GM19438 (cell line): ENCODE measurements around the gene POLR1G.
"Not testable (repeated sequence)": the region's sequence is repeated elsewhere in the genome, so short reads cannot be mapped to it uniquely, and the experiment has no call there.

Experiments used
- ATAC-seq: cut with Tn5 transposase; IDR thresholded peaks from one replicate; pipeline ENCODE4 v1.9.1; 2021; ENCODE audit warnings: low read depth; ENCODE audit not compliant: unreplicated experiment

POLR1G gene

DNA sequence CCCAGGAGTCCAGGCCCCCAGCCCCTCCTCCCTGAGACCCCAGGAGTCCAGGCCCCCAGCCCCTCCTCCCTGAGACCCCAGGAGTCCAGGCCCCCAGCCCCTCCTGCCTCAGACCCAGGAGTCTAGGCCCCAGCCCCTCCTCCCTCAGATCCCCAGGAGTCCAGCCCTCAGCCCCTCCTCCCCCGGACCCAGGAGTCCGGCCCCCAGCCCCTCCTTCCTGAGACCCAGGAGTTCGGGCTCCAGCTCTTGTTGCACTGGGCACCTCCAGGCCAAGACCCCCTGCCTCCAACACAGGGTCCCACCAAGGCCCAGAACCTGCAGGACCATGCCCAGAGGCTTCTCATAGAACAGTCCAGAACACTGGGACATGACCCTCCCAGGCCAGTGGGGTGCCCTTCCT lies 13.5 kb downstream of the POLR1G start:
- ATAC-seq = no peak

DNA sequence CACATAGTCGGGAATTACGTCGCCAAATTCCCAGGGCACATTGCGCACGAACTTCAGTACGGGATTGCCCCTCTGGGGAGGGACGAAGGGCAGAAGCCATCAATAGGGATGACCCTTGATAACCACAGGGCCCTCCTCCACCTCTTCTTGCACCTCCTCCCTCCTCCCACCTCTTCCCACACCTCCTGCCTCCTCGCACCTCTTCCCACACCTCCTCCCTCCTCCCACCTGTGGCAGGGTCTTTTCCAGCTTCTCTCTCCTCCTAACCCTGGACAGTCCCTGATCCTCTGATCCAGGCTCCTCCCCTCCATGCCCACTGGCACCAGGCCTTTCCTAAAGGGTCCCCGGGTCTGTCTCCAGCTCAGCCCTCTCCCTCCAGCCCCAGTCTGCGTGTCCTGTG lies 13.9 kb downstream of the POLR1G start:
- no peak for ATAC-seq

DNA sequence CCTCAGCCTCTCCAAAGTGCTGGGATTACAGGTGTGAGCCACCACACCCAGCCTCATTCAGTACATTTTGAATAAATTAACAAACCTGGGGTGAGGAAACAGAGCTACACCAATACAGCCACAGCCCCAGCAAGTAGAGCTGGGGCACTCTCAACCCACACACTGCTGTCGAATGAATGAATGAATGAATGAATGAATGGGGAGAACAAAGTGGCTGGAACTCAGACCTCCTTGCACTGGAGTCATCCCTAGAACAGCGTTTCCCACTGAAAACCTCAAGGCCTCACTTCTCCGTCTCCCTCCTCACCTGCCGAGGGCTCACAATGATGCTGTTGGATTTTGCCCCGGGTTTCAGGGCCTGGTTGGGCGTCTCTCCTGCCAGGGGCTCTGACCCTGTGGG lies 14.4 kb downstream of the POLR1G start:
- no peak for ATAC-seq

DNA sequence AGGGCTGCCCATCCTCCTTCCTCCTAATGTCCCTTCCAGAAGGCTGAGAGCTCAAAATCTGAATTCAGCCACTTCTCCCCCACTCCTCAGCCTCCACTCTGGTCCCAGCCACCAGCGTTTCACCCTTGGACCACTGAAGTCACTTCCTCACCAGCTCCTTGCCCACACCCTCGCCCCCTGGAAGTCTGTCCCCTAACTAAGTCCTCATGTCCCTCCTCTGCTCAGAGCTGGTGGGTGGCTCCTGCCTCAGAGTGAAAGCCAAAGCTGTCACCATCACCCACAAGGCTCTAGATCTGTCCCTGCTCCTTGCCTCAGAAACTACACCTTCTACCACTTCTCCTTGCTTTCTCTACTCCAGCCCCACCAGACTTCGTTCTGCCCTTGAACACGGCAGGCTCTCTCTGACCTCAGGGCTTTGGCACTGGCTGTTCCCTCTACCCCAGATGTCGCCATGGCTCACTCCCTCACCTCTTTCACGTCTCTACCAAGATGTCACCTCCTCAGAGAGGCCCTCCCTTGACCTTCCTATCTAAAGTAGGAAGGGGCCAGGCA lies 15.6 kb downstream of the POLR1G start:
- ATAC-seq = no peak

DNA sequence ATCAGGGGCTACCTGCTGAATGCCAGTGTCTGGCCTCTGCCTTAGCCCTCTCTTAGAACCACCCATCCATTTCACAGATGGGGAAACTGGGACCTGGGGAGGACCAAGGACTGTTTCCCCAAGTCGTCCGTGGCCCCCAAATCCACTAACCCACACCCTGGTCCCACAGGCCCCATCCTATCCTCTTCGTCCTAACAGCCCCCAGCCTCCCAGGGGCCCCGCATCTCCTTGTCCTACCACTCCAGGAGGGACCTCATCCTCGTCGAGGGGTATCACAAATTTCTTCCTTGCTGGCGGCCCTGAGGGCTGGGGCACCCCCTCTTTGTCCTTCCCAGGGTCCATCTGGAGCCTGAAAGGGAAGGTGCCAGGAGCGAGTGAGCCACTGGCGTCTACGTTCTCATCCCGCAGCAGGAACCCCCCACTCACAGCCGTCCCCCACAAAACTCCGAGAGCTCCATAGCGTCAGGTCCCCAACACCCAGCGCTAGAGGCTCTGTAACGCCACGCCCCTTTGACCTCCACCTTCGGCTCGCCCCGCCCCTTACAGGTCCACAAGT lies 16.7 kb downstream of the POLR1G start:
- no peak for ATAC-seq

DNA sequence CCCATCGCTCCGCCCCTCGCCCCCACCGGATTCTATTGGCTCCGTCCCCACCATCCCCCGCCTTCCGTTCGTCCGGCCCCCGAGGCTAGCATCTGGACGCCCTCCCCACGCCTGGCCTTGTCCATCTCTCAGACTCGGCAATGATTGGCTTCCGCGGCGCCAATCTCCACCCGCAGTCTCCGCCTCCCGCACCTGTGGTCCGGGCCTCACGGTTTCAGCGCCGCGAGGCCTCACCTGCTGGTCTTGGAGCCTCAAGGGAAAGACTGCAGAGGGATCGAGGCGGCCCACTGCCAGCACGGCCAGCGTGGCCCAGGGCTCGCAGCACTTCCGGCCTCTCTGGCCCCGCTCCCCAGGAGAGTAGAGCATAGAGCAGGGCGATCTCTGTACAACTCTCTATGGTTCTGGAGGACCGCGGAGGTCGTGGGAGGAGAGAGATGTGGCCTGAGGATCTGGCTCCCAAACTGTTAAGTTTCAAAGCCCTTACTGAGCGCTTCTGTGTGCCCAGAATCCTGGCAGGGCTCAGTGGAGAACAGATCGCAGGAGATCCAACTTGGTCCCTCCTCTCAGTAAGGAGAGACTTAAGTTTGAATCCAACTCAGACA lies 17.2 kb downstream of the POLR1G start, which contains the start of gene ERCC1:
ERCC1 (minus strand) TSS at position 329 of the 602 bp plus-strand sequence. CDS start 543 bp downstream, outside the sequence.
- ATAC-seq = peak; percentile 58

DNA sequence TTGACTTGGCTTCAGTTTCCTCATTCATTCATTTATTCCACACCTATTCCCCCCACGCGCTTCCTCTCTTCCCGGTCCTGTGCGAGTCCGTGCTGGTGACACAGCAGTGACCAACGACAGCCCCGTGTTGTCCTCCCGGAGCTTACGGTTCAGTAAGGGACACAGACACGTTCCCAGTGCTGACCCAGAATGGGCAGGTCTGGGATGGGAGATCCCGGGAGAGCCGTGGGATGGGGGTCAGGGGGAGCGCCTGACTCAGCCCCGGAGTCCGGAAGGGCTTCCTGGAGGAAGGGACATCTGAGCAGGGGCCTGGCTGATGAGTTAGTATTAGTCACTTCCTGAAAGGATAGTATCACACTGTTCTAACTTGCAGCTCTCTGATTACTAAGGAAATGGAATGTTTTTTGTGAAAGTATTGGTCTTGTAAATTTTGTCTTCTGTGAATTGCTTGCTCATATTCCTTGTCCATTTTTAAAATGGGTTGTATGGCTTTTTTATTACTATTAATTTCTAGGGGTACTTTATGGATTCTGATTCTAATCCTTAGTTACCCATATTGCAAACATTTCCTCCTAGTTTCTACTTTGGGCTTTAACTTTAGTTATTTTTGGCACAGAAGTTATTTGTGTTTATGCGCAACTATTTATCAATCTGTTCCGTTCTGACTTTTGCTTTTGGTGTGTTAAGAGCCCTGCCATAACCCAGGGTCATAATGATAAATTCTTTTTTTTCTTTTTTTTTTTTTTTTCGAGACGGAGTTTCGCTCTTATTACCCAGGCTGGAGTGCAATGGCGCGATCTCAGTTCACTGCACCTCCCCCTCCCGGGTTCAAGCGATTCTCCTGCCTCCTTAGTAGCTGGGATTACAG lies 18.0 kb downstream of the POLR1G start:
- peak; percentile 8 for ATAC-seq

DNA sequence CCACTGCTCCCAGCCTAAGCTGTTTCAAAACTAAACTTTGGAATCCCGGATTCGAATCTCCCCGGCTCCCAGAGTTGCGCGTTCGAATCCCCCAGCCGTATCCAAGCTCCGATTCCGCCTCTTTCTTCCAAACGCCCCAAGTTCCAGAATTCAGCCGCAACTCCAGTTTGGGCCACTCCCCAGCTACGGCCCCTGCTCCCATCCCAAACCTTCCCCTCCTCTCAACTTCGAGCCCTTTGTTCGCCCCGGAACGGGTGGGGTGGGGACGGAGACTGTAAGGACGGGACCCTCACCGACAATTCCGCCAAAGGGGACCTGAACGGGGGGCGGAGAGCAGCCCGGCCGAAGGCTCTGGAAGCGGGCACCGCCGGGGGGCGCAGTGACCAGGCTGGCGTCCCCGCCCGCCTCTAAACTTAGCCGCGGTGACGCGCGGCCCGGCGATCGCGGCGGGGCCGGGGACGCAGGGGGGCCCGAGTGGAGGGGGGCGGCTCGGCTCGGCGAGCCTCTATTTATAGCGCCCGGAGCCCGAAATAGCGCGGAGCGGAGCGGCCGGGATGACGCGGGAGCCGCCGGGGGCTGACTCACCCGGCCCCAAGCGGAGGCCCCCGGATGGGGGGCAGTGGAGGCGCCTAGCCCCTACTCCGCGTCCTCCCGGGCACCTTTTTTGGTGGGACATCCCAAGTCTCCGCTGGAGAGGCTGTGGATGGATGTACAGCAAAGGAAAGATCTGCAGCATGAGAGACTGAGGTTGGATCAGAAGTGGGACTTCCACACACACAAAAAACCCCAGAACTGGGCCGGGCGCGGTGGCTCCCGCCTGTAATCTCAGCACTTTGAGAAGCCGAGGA lies 22.2 kb downstream of the POLR1G start:
- ATAC-seq = no peak

DNA sequence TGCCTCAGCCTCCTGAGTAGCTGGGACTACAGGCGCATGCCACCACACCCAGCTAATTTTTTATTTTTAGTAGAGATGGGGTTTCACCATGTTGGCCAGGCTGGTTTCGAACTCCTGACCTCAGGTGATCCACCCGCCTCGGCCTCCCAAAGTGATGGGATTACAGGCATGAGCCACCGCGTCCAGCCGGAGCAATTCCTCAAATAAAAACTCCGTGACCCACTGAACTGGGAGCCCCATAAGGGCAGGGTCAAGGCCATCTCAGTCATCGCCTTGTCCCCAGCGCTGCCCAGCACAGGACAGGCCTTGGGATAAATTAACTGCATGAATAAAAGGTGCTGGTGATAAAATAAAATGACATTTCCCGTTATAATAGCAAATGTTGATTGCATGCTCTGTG lies 23.5 kb downstream of the POLR1G start:
- not testable (repeated sequence) for ATAC-seq

DNA sequence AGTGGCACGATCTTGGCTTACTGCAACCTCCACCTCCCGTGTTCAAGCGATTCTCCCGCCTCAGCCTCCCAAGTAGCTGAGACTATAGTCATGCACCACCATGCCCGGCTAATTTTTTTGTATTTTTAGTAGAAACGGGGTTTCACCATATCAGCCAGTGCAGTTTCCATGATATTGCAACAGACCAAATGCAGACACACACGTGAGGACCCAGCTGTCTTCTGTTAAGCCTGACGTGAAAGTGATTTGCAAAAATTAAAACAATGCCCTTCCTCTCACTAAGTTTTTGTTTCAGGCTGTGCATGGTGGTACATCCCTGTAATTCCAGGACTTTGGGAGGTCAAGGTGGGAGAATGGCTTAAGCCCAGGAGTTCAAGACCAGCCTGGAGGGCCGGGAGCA lies 24.6 kb downstream of the POLR1G start:
- not testable (repeated sequence) for ATAC-seq

DNA sequence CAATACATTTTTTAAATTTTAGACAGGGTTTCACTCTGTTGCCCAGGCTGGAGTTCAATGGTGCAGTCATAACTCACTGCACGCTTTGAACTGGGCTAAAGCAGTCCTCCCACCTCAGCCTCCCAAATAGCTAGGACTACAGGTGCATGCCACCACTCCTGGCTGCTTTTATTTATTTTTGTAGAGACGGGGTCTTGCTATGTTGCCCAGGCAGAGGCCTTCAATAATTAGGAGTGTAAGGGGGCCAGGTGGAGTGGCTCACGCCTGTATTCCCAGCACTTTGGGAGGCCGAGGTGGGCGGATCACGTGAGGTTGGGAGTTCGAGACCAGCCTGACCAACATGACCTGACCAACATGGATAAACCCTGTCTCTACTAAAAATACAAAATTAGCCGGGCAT lies 26.1 kb downstream of the POLR1G start:
- not testable (repeated sequence) for ATAC-seq

DNA sequence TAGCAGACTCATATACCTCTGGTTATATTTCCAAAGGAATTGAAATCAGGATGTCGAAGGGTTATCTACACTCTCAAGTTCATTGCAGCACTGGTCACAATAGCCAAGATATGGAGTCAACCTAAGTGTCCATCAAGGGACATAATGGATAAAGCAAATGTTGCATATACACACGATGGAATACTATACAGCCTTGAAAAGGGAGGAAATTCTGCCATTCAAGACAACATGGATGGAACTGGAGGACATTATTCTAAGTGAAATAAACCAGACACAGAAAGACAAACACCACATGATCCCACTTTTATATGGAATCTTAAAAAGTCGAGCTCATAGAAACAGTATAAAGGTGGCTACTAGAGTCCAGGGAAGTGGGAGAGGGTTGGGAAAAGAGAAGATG lies 30.9 kb downstream of the POLR1G start:
- ATAC-seq = no peak

DNA sequence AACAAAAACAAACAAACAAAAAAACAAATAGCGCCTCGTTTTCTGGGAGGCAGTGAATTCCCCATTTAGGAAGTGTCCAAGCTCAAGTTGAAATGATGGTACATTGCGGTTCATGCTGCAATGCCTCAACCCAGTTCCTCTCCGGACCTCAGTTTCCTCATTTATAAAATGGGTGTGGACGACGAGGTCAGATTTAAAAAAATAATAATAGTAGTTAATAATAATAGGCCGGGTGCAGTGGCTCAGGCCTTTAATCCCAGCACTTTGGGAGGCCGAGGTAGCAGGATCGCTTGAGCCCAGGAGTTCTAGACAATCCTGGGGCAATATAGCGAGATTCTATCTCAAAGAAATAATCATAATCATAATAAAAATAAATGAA lies 32.7 kb downstream of the POLR1G start:
- ATAC-seq = no peak

DNA sequence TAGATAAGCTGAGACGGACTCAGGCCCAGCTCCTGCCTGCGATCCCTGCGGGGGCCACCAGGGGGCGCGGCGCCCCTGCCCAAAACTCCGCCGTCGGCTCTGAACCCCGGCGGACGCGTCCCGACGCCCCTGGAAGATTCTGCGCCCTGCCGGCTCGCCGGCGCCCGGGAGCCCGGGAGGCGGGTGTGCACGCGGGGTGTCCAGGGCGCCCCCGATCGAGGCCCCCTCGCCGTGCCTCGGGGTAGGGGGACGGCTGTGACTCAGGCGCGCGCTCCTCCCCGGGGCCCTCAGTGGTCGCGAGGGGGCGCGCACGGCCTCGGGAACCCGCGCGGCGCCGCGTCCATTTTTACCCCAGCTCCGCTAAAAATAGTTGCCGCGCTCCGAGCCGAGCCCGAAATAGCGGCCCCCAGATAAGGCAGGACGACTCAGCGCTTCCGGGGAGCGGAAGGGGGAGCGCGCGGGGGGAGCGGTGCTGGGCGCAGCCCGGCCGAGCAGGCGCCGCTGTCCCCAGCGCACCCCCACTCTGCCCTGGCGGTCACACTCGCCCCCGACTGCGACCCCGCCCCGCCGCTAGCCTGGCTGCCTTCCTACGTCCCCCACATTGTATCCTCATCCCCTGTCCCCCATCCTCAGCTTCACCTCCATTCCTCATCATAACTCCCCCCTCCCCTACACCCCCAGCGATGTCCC lies 33.3 kb downstream of the POLR1G start:
- ATAC-seq = peak; percentile 44

DNA sequence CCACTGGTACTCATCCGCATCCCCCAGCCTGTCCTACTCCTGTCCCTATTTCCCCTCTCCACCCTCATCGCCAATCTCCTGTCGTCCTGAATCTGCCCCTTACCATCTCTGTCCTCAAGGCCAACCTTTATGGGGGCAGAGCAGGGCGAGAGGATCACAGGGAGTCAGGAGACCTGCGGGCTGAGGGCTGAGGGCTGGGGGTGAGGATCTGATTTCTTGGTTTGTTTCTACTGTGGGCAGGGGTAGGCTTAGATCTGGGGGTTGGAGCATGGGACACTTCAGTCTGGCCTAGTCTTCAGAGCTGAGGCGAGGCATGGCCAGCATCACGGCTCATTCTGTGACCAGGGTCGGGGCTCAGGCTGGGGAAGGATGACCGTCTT lies 33.8 kb downstream of the POLR1G start:
- ATAC-seq = no peak

DNA sequence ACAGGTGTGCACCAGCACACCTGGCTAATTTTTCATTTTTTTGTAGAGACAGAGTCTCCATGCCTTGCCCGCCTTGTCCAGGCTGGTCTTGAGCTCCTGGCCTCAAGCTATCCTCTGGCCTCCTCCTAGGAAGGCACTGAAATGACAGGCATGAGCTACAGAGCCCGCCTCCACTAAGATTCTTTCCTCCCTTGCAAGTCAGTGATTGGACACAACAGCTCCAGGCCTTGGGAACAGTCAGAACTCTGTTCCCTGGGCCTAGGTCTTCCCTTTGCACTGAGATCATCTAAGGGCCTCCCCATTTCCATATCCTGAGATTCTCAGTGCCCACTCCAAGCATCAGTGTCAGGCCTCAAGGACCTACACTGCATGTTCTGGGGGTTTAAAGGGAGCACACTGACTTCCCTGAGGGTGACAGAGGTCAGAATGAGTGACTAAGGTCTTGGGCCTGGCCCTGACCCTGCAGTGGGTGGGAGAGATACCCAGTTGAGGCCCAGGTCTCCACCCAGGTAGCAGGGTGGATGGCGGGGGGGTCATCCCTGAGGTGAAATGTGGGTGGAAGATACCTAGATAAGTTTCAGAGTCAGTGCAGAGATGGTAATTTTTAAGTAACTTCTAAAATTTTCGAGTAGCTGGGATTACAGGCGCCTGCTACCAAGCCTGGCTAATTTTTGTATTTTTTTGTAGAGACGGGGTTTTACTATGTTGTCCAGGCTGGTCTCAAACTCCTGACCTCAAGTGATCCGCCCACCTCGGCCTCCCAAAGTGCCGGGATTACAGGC lies 34.6 kb downstream of the POLR1G start:
- no peak for ATAC-seq

DNA sequence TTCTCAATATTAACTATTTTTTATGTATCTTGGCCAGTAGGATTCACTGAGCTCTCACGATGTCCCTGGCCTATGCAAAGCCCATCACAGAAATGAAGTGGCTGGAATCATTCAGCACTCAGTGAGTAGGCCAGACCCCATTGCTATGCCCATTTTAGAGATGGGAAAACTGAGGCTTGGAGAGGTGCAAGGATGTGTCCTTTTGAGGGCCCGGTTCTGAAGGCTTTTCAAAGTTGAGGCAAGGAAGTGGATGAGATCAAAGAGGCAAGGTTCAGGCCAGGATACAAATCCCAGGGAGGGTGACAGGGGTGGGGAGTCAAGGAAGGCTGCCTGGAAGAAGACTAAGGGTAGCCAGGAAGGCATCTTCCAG lies 35.9 kb downstream of the POLR1G start:
- no peak for ATAC-seq

DNA sequence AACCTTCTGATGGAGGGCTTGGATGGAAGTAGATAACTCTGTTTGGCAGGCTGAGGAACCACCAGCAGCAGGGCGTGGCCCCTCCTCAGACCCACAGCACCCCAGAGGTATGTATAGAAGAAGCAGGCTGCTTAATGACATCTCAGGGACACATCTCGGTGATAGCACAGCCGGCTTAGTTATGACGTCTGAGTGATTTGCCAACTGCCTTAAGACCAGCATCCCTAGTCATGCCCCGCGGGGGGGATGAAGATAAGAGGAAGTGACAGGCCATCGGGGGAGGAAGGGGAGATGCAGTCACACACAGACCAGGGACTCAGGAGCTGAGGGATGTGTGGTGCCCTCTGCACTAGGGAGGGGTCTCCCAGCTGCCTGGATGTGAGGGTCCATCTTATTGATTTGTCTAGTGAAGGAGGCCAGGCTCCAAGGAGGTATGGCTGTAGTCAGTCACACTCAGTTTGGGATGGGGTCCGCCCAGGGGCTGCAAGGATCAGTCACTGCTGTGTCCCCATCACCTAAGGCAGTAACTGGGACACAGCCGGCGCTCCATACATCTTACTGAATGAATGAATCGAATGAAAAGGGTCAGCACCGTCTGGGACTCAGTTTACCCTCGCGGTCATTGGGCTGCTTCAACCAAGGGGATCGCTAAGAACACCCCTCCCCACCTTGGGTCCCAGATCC lies 36.5 kb downstream of the POLR1G start:
- no peak for ATAC-seq
